Activated T-cell treated with anti-CD3 and anti-CD28 coated beads for 48 hours (primary cell): Measurements from ENCODE around the gene ULK2.
"Not testable (repeated sequence)": the region's sequence is repeated elsewhere in the genome, so short reads cannot be mapped to it uniquely, and the experiment has no call there.

Source experiments
- DNase-seq: peaks from one replicate; pipeline ENCODE4 v3.0.0-alpha.2; 2020; ENCODE audit warnings: low read depth

The ULK2 gene

DNA sequence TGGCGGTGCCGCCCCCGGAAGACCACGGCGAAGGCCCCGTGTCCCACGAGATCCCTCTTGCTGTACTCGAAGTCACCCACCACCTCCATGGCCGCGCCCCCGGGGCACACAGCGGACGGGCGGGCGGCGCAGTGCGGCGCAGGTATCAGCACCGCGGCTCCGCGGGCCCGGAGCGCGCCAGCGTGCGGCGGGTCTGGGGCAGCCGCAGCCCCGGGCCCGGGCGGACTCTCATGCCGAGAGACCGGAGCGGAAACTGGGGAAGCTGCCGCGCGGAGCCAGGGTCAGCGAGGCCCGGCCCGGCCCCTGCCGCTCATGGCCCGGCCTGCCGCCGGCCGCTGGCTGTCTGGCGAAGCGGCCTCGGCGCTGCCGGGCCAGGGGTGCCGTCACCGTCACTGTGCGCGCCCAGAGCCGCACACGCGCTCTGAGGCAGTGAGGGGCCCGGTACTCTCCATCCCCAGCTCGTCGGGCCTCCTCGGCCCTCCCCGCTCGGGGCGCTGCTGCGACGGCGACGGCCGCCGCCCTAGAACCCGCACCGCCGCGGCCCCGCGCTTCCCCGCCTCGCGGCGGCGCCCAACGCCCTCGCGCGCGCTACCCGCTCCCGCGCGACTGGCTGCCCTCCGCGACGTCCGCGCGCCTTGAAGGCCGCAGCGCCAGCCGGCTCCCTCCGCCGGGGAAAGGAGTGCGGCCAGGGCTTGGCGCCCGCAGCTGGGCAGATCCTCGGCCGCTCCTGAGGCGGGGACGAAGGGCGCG, at the start of gene ULK2:
Gene ULK2 (minus strand): TSS at position 608 of the 750 bp plus-strand sequence. CDS start 519 bp downstream, at position 89.
- DNase-seq, result peak; percentile 60

DNA sequence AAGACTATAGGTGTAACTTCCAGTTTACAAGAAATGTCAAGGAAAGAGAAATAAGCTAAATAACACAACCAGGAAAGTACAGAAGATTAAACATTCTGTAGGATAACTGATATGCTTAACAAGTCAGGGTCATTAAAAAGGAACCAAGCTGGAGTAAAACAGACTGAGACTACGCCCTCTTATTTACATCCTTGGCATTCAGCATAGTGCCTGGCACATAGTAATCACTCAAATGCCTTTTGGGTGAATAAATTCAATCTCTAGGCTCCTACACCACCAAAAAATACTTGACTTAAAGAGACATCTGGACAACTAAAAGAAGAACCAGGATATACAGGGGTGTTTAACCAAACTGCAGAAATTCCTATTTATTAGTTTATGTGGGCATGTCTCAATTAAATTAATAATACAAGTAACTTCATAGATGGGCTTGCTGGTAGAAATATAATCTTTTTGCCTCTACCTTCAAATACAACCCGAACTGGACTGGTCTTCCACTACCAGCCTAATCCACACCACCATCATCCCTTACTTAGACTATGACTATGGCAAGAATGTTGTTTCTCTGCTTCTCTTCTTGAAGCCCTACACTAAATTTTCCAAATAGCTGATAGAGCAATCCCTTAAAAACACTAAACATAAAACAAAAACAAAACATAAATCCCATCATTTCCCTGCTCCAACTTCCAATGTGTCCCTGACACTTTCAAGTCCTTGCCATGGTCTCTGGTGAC, 47.7 kb upstream of the ULK2 start:
- no peak for DNase-seq

DNA sequence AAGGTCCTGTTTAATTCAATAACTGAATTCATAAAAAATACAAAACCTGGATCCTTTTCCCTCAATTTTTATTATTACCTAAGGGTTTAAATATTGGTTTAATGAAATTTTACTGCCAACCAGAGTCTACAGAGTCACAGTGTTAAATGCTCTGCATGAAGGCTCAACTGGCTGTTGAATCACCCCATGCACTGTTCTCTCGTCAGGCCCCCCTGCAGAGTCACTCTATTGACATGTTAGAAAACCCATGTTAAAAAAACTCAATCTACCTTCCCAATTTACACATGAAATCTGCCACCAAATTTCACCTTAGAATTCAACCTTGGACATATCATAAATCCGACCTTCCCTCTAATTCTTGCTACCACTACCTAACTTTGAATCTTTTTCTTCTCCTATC, 43.3 kb upstream of the ULK2 start:
- no peak for DNase-seq

DNA sequence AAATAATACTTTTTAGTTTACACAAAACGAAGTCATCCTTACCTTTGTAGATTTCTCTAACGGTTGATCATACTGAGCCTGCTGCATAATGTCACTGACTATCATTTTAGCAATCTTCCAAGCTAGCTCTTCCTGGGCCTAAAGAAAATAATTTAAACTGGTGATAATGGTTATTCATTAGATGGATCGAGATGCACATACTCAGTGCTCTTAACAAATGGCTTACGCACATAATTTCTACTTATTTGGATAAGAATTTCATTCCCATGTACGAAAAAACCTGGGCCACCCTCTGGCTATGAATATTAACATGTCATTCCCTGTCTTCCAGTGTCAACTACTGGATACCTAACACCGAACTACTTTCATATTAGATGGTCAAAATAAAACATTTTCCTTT, 41.4 kb upstream of the ULK2 start:
- DNase-seq, result no peak

DNA sequence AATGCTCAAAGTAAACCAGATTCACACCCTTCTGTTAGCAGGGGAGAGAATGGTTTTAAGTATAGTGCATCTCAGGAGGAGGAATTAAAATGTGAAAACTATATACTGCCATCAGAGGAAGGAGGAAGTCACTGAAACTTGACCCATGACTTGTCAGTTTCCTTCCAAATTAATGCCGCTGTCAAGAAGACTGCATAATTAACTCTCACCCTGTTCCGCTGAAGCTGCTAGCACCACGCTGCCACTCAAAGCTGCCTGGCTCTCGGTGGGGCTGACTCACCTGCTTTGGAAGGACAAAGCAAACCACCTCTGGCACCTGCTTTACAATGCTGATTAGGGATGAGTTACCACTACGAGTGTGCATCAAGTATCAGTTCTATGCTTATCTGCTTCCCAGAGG, 37.8 kb upstream of the ULK2 start:
- no peak for DNase-seq

DNA sequence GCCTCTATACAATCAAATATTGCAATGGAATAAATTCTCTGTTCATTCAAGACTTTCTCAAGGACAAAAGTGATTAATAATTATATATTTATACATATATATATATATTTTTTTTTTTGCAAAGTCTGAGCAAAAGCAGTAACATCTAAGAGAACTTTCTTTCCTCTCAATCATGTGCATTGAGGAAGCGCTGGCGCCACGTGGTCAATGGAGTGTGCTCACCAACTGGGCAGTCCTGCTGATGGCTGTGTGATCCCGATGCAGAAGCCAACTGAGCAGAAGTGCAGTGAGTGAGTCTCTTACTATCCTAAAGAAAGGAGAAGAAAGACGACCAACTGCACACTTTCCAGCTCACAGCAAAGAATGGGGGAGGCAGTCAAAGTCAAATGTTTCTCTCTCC, 37.2 kb upstream of the ULK2 start:
- DNase-seq, result no peak

DNA sequence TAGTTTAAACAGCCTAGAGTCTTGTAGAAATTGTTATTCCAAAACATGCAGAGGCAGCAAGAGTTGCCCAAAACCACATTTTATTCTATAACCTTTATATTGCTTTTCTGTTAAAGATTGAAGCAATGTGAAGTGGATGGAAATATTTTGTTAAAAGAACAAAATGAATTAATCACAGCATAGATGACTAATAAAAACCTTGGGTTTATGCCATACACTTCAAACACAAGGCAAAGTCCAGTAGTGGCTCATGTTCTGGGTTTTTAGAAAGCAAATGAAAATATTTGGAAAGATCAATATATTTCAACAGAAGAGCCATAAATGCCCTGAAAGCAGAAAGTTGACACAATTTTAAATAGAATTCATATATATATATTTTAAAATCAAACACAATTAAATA, 36.7 kb upstream of the ULK2 start:
- no peak for DNase-seq

DNA sequence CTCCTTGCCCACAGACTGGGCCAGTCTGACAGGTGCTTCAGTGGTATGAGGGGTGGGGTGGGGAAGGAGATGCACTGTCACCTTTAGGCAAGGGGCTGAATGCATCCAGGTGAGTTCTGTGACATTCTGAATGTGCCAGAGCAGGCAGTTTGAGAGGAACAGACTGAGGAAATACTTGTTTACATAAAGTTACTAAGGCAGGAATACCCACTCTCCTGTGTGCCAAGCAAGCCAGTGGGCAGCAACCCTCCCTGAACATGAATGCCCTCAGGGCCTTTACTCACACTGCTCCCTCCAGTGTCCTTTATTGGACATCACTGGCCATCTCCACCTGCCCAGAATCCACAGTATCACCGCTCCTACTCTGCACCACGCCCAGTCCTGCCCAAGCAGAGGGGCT, 33.1 kb upstream of the ULK2 start:
- DNase-seq, result no peak

DNA sequence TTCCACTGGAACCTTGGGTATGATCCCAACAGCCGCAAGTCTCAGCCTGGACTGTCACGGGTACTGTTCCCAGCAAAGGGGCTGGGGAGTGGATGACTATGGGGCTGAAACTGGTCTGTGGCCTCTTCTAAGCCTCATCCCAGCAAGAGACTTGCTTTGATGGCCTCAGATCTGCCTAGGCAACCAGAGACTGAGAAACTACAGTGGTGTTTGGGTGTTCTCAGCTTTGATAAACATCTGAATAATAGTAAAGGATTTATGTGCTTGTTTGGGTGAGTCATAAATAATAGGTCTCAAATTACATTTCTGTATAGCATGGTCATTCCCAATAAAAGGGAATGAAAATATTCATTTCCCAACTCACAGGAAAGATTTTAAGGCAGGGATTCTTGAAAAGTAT, 30.2 kb upstream of the ULK2 start:
- DNase-seq, result no peak

DNA sequence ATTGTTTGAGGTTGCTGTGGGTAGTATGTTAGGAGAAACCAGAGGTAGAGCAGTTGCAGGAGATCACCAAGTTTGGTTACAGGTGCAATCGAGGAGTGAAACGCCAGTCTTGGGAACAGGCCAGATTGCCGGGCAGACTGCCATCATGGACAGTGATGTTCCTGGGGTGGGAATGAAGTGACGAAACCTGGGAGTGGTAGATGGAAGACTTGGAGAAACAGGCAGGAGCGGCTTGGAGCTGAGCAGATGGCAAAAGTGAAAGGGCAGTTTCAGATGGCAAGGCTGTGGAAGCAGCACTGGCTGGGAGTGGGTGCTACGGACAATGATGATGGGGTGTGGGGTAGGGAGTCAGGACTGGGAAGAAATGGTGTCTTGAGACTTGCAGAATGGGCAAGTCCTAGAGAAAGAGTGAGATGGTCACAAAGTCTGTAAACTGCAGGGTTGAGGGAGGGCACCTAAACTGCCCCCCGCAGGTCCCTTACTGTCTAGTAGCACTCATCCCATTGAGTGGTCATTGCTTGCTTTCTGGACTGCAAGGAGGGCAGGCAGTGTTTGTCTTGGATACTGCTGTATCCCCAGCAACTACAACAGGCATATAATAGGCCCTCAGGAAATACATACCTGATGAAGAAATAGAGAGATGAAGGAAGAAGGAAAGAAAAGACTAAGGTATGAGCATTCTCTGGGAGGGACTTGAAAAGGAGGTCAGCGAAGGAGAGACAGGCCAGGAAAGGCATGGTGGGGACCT, 29.5 kb upstream of the ULK2 start:
- no peak for DNase-seq

DNA sequence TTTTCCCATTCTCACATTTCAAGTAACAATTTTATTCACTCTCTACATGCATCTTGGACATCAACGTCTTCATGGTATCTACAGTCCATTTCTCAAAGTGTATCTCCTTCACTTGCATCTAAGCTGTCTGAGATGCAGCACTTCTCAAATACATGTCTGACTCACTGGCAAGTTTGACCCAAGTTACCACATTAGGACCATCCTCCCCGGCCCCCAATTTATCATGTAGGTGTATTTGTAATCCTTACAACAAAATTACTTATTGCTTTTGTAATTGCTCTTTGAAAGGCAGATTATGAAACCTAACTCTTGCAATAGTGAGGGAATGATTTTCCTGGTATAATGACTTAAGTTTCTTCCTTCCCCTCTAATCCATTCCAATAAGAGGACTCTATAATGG, 28.9 kb upstream of the ULK2 start:
- no peak for DNase-seq

DNA sequence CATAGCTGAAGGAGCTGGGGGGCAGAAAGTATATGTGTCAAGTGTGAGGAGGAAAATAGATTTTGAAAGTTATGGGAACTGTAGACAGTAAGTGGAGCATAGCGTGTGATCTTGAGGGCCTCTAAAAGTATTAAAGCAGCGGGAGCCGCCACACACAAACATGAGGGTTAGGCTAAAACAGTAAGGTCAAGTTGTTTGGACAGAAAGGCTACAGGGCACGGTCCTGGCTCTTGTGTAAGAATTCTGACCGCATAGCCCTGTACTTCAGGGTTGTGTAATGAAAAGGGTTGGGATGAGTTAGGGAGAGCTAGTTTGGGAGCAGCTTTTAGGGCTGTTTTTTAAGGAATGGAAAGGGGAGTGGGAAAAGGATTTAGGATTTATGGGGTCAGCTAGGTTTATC, 22.8 kb upstream of the ULK2 start:
- DNase-seq, result not testable (repeated sequence)

DNA sequence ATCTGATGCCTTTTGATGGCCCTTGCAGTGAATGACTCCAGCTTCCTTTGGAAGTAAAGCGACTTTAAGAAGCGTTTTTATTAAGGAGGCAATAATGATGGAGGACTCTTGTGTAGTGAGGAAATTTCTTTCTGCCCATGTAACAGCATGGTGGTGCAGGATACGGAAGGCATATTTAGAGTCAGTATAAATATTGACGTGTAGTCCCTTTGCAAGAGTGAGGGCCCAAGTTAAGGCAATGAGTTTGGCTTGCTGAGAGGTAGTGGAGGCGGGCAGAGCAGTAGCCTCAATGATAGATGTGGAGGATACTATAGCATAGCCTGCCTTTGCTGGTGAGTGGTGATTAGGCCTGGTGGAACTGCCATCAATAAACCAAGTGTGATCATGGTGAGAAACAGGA, 22.3 kb upstream of the ULK2 start:
- DNase-seq, result not testable (repeated sequence)

DNA sequence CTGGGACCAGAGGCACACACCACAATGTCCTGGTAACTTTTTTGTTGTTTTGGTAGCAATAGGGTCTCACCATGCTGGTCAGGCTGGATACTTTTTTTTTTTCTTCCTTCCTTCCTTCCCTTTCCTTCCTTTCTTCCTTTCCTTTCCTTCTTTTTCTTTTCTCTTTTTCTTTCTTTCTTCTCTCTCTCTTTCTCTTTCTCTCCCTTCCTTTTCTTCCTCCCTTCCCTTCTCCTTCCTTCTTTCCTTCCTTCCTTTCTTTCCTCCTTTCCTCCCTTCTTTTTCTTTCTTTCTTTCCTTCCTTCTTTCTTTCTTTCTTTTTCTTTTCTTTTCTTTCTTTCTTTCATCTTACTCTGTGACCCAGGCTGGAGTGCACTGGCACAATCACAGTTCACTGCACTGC, 18.4 kb upstream of the ULK2 start:
- DNase-seq, result no peak

DNA sequence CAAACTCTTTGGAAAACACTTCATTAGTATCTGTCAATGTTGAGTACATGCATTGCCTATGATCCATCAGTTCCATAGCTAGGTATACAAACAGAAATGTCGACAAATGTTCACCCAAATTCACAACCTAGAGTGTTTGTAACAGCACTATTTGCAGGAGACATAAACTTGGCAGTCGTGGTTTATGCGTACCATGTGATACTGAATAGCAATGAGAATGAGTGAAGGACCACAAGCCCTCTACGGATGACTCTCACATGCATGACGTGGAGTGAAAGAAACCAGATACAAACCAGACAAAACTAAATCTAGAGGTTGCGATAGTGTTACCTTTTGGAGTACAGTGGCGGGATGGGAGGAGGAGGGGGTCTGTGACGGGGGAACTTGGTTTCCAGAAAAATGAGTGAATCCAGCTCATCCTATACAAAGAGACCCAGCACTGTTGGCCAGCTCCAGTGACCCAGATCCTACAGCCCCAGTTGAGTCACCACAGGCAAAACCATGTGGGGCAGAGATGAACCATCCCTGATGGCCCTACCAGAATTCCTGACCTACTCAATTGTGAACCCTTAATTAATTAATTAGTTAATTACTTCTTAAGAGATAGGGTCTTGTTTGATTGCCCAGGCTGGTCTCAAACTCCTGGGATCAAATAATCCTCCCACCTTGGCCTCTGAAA, 15.9 kb upstream of the ULK2 start:
- no peak for DNase-seq

DNA sequence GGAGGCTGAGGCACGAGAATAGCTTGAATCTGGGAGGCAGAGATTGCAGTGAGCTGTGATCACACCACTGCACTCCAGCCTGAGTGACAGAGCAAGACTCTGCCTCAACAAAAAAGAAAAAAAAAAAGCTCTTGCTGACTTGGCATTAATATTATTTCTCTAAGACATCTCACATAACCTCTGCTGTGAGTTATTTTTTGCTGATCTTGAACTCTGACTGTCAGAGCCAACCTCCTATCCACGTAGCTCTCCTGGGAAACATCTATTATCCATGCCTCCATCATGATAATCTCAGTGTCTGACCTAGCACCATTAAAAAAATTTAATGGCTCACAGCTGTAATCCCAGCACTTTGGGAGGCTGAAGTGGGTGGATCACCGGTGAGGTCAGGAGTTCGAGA, 12.7 kb upstream of the ULK2 start:
- no peak for DNase-seq

DNA sequence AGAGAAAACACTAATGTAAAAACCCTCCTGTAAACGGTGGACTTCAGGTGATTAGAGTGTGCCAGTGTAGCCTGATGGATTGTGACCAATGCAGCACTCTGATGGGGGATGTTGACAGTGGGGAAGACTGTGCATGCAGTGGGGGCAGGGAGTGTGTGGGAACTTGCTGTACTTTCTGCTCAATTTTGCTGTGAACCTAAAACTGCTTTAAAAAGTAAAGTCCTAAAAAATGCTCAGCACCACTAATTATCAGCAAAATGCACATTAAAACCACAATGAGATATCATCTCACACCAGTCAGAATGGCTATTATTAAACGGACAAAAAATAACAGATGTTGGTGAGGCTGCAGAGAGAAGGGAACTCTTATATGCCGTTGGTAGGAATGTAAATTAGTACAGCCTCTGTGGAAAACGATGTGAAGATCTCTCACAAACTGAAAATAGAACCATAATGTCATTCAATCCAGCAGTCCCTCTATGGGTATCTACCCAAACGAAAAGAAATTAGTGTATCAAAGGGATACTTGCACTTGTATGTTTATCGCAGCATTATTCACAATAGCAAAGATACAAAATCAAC, 9.7 kb upstream of the ULK2 start:
- no peak for DNase-seq

DNA sequence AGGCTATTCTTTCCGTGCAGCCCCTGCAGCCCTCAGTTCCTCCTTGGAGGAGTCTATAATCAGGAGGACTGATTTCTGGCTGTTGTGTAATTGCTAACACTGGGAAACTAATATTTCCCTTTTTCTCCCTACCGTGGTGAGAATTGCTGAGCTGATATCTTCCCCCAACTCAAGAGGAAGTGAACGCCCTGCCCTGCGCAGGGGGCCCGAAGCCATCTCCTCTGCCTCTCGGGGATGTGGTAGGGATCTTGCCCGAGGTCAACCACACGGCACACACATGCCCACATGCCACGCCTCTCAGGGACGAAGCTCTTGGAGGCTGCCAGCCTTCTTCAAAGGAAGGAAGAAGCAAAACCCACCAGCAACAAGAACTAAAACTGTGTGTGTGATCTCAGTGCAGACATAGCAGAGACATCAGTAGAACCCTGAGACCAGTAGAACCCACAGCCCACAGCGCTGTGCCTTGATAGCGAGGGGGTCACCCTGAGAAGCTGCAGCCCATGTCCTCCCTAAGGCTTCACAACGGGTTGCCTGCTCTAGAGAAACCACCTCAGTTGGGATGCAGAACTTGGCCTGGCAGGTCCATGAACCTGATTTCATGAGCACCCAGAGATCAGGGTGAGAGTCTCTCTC, 8.9 kb upstream of the ULK2 start:
- DNase-seq, result no peak

DNA sequence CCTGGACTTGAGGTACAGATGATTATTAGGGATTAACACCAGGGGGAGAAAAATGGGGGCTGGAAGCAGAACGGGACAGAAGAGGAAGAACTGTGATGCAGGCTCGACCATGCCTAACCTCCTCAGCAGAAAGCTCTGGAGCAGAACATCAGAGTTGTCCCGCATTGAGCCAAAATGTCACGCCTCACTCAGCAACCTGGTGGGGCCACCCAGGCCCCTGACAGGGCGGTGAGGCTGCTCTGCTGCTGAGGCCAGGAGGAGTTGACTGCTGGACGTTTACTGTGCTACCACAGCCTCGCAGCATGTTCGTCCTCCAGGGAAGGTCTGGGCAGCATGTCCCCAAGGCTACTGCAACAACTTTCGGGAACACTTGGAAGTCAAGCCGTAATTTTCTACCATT, 6.5 kb upstream of the ULK2 start:
- no peak for DNase-seq

DNA sequence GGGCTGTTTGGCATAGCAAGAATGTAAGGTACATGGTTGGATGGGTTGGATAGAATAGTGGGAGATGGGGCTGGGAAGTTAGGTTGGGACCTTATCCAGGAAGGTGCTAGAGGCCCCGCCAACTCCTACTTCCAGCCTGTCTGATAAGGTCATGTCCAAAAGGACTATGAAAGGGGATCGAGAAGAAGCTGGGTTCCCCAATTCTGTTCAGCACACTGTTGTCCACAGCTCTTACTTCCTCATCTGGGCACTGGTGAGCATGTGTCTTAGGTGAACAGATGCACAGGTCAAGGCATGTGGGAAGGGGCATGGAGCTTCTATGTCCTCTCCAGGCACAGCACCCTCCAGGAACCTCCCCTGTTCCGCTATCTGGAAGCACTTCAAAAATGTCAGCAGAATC, 5.6 kb upstream of the ULK2 start:
- DNase-seq, result no peak

DNA sequence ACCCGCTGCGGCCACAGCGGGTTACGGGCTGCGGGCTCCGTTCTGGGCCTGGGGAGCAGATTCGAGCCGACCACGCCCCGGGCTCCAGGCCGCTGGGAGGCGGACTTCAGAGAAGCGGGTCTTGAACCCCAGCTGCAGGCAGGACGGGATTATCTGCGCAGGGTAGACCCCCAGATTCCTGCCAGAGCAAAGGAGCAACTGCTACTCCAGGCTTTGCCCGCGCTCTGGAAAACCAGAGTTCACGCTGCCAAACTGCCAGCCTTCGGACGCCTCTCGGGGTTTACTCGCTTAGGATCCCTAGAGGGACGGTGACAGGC, 301 bp upstream of the ULK2 start:
- no peak for DNase-seq

DNA sequence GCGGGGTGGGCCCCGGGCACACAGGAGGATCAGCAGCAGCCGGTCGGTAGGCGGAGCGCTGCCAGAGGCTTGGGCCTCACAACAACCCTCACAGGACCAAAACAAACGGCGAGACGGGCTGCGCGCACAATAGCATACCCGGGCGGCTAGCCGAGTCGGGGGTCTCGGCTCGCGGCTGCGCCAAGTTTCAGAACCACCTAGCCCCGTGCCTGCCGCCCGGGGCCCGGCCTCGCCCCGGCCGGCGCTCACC, 732 bp downstream of the ULK2 start:
- peak; percentile 29 for DNase-seq
